WERI-Rb-1 (cell line): ENCODE data around the gene RIOK1.
"Not testable (repeated sequence)": the region's sequence is repeated elsewhere in the genome, so short reads cannot be mapped to it uniquely, and the experiment has no call there.

Experiments
- DNase-seq: peaks from one replicate; pipeline ENCODE4 v3.0.0-alpha.2; 2020
- H3K27ac ChIP-seq: fragments of 250-450 bp; sonication (Bioruptor Pico); 2 replicates; pipeline ENCODE4 v1.5.1; 2020; ENCODE audit warnings: mild to moderate bottlenecking, moderate library complexity
- H3K27me3 ChIP-seq: fragments of 250-450 bp; sonication (Bioruptor Pico); 2 replicates; pipeline ENCODE4 v1.5.1; 2021; ENCODE audit warnings: mild to moderate bottlenecking, low read depth, moderate library complexity; ENCODE audit not compliant: insufficient read depth, severe bottlenecking
- H3K36me3 ChIP-seq: fragments of 250-450 bp; sonication (Bioruptor Pico); 2 replicates; pipeline ENCODE4 v1.5.1; 2020; ENCODE audit warnings: mild to moderate bottlenecking, moderate library complexity
- H3K4me3 ChIP-seq: 2 replicates; pipeline ENCODE4 v1.5.1; 2011; ENCODE audit warnings: low read depth, mild to moderate bottlenecking, control low read depth, low read length
- H3K9me3 ChIP-seq: fragments of 250-450 bp; sonication (Bioruptor Pico); 2 replicates; pipeline ENCODE4 v1.5.1; 2021; ENCODE audit warnings: mild to moderate bottlenecking, moderate library complexity; ENCODE audit not compliant: severe bottlenecking
- TF ChIP-seq, protein P1 (sequence below): IDR thresholded peaks from 2 replicates; pipeline ENCODE4 v1.5.1; 2011; ENCODE audit warnings: low read depth, mild to moderate bottlenecking, control low read depth, inconsistent platforms, low read length

The RIOK1 gene

DNA sequence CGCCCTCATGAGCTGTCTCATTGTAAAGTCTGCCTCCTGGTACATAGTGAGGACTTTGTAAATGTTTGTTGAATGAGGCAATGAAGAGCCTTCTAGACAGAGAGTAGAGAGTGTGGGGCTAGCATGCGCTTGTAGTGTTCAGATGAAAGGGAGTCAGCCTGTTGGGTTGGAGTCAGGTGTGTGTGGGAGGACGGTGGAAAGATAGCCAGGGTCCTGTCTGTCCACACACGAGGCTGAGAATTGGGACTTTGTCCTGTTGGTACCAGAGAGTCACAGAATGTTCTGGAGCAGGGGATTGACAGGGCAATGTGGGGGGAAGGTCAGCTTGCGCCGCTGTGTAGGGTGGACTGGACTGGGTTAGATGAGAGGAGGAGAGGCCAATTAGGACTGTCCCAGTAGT is 58.6 kb downstream of the RIOK1 start:
- no peaks in the 10 kb centered on the region for H3K36me3 ChIP-seq
- TF ChIP-seq, protein P1, sequence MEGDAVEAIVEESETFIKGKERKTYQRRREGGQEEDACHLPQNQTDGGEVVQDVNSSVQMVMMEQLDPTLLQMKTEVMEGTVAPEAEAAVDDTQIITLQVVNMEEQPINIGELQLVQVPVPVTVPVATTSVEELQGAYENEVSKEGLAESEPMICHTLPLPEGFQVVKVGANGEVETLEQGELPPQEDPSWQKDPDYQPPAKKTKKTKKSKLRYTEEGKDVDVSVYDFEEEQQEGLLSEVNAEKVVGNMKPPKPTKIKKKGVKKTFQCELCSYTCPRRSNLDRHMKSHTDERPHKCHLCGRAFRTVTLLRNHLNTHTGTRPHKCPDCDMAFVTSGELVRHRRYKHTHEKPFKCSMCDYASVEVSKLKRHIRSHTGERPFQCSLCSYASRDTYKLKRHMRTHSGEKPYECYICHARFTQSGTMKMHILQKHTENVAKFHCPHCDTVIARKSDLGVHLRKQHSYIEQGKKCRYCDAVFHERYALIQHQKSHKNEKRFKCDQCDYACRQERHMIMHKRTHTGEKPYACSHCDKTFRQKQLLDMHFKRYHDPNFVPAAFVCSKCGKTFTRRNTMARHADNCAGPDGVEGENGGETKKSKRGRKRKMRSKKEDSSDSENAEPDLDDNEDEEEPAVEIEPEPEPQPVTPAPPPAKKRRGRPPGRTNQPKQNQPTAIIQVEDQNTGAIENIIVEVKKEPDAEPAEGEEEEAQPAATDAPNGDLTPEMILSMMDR = no peak
- DNase-seq = no peak
- H3K27me3 ChIP-seq = no peaks in the 10 kb centered on the region
- H3K9me3 ChIP-seq = peaks cover 5% of the 10 kb centered on the region
- H3K27ac ChIP-seq = no peak overlapping the region
- H3K4me3 ChIP-seq = no peak overlapping the region

DNA sequence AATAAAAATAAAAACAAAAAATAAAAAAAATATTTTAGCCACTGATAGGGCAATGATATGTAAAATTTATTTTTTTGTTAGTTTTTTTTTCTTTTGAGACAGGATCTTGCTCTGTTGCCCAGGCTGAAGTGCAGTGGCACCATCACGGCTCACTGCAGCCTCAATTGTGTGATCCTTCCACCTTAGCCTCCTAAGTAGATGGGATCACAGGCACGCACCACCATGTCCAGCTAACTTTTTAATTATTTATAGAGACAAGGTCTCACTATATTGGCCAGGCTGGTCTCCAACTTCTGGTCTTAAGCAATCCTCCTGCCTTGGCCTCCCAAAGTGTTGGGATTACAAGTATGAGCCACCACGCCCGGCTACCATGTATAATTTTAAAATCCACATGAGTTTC is 59.4 kb downstream of the RIOK1 start:
- H3K27ac ChIP-seq = no peak overlapping the region
- no peaks in the 10 kb centered on the region for H3K27me3 ChIP-seq
- H3K4me3 ChIP-seq = no peak overlapping the region
- no peaks in the 10 kb centered on the region for H3K36me3 ChIP-seq
- peaks cover 5% of the 10 kb centered on the region for H3K9me3 ChIP-seq
- no peak for DNase-seq
- TF ChIP-seq, protein P1 = no peak

DNA sequence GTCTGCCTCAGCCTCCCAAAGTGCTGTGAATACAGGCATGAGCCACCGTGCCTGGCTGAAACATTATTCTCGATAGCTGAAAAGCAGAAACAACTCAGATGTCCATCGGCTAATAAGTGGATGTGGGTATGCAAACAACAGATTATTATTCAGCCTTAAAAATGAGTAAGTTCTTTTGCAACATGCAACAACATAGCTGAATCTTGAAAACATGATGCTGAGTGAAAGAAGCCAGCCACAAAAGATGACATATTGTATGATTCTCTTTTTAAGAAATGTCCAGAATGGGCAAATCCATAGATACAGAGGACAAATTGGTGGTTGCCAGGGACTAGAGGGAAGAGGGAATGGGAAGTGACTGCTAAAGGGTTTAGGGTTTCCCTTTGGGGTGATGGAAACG is 61.7 kb downstream of the RIOK1 start:
- no peak for DNase-seq
- Histone ChIP-seq H3K9me3 (peaks cover 5% of the 10 kb centered on the region), H3K4me3 (no peak overlapping the region), H3K27ac (no peak overlapping the region), H3K36me3 (no peaks in the 10 kb centered on the region), H3K27me3 (no peaks in the 10 kb centered on the region)
- TF ChIP-seq, protein P1 = no peak

DNA sequence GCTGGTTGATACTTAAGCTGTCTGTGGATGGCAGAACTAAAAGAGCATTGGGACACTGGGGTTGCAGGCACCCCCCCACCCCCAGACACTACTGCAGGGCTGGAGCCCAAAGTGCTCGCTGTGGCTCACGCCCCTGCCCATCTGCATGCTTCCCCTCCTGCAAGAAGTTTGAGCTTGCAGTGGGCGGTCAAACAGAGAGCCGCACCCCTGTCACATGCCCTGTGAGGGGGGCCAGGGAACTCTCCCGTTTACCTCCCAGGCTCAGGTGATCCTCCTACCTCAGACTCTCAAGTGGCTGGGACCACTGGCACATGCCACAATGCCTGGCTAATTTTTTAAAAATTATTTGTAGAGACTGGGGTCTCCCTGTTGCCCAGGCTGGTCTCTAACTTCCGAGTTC is 63.3 kb downstream of the RIOK1 start:
- TF ChIP-seq, protein P1 = no peak
- H3K27me3 ChIP-seq = no peaks in the 10 kb centered on the region
- no peak overlapping the region for H3K27ac ChIP-seq
- DNase-seq = no peak
- H3K36me3 ChIP-seq = no peaks in the 10 kb centered on the region
- H3K9me3 ChIP-seq = peaks cover 14% of the 10 kb centered on the region
- no peak overlapping the region for H3K4me3 ChIP-seq

DNA sequence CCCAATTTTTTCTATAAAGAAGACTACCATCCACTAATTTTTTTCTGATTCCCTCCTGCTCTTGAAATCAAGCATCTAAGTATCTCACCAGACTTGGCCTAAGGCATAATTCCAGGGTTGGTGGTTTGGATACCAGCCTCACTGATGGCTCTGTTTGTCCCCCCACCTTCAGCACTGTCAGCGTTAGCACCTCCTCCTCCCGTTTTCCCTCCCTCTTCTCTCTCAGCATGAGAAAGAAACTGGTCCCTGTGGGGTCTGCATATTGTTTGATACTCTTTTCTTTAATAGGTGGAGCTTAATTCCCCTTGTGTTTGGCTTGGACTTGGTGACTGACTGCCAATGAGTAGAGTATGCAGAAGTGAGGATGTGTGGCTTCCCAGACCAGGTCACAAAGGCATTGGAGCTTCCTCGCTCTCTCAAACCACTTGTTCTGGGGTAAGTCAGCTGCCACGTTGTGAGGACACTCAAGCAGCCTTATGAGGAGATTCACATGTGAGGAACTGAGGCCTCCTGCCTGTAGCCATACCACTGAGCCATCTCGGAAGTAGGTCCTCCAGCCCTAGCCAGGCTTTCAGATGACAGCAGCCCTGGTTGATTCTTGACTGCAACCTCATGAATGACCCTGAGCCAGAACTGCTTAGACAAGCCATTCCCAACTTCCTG is 65.2 kb downstream of the RIOK1 start:
- Histone ChIP-seq H3K27ac (no peak overlapping the region), H3K9me3 (peaks cover 14% of the 10 kb centered on the region), H3K36me3 (no peaks in the 10 kb centered on the region), H3K4me3 (no peak overlapping the region), H3K27me3 (no peaks in the 10 kb centered on the region)
- TF ChIP-seq, protein P1 = no peak
- DNase-seq = no peak

DNA sequence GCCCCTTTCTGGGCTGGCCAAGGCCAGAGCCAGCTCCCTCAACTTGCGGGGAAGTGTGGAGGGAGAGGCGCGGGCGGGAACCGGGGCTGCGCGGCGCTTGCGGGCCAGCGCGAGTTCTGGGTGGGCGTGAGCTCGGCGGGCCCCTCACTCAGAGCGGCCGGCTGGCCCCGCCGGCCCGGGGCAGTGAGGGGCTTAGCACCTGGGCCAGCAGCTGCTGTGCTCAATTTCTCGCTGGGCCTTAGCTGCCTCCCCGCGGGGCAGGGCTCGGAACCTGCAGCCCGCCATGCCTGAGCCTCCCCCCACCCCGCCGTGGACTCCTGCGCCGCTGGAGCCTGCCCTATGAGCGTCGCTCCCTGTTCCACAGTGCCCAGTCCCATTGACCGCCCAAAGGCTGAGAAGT is 66.7 kb downstream of the RIOK1 start:
- H3K36me3 ChIP-seq, H3K27ac ChIP-seq, H3K27me3 ChIP-seq, H3K4me3 ChIP-seq, DNase-seq: not testable (repeated sequence)
- H3K9me3 ChIP-seq = peaks cover 14% of the 10 kb centered on the region
